ENCODE data around the gene DOCK10.

Gene DOCK10

DNA sequence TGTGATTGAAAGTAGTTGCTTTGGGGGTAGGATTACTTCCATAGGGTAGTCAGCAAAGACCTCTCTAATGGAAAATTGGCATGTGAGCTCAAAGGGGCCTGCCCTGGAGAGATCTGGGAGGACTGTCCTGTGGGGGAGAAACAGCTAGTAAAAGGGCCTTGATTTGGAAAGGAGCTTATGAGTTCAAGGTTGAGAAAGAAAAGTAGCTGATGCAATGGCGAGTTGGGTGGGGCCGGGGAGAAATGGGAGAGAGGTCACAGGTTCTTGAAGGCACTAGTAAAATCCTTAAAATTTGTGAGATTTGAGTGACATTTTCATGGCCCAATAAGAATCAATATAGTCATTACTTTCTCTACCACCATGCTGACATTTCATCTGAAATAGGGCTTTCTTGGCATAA is 244.1 kb downstream of the DOCK10 start:
- in situ Hi-C loops (cut with MboI; ENCODE audit: low sequenced_read_pairs) = loop anchor here (25.0 kb wide), 1 partner anchor 436 kb away; no protein-coding TSS in a partner anchor

DNA sequence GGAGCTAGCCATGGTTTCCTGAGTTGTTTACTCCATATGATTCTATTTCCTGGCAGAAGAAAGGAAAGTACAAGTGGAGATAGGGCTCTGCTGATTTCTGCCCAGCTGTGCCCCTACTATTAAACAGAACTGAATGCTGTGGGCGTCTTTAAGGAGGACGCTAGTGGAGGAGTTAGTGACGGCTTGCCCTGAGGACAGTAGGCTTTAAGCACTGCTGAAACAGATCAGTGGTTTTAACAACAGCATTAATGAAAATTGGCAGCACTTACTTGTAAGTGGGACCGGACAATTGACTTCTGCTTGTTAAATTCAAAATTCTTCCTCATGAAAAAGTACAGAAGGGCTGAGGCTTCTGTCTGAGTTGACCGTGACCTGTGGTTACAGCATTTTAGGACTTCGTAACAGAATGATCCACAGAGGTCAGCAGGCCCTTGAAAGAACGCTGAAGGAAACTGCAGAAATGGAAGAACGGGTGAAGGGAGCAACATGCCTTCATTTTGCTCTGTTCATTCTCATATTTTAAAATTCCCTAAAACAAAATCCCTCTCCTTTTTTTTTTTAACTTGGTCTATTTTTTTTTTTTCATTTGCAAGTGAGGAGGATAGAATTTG is 245.5 kb downstream of the DOCK10 start:
- in situ Hi-C loops (cut with MboI; ENCODE audit: low sequenced_read_pairs) = loop anchor here (25.0 kb wide), 1 partner anchor 434 kb away; no protein-coding TSS in a partner anchor

DNA sequence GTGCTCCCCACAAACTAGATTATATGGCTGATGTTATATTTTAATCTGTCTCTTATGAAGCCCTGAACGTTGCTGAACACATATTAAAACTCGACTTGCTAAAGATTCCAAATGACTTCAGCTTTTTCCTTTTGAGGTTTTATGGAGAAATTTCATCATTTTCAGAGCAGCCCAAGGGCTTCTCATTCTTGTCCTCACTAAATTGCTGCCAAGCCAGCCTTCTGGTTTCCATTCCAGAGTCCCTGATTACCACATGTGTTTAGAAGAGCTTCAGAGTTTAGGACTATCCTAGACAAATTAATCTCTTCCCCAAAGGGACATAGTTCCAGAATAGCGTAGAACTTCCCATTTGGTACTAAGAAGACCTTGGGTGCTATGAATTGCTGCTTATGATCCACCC is 248.3 kb downstream of the DOCK10 start:
- in situ Hi-C loops (cut with MboI; ENCODE audit: low sequenced_read_pairs) = loop anchor here (25.0 kb wide), 1 partner anchor 432 kb away; no protein-coding TSS in a partner anchor

DNA sequence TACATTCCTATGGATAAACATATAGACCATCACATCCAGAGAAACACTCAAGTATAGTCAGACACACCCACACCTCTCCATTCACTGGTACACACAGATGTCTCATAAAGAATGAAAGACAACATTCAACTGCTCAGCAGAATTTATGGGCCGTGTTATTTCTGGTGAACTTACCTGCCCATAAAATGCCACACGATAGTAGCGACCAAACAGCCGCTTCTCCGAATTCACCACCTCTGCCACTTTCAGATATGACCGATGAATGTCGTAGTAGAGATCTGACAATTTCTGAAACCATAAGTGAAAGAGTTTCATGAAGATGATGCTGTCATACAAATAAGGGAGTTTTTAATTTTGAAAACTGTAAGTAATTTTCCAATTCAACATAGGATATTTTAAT is 255.4 kb downstream of the DOCK10 start:
- in situ Hi-C loops (cut with MboI; ENCODE audit: low sequenced_read_pairs) = loop anchor here (25.0 kb wide), 1 partner anchor 425 kb away; no protein-coding TSS in a partner anchor

DNA sequence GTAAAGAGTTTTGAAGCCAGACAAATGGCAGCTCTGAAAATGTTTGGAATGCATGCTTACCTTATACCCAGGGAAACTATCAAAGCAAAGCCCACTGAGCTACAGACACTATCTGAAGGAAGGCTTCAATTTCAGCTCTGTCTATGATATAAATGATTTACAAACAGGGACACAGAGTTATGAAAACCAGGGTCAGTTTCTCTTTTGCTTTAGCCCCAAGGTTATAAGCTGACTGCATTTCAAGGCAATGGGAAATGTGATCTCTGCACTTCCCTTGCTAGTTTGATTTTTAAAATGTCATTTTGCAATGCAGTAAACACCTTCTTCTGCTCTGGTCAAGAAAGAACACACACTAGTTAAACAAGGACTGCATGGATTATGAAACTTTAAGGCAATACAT is 260.9 kb downstream of the DOCK10 start:
- in situ Hi-C loops (cut with MboI; ENCODE audit: low sequenced_read_pairs) = loop anchor here (25.0 kb wide), 1 partner anchor 419 kb away; no protein-coding TSS in a partner anchor

DNA sequence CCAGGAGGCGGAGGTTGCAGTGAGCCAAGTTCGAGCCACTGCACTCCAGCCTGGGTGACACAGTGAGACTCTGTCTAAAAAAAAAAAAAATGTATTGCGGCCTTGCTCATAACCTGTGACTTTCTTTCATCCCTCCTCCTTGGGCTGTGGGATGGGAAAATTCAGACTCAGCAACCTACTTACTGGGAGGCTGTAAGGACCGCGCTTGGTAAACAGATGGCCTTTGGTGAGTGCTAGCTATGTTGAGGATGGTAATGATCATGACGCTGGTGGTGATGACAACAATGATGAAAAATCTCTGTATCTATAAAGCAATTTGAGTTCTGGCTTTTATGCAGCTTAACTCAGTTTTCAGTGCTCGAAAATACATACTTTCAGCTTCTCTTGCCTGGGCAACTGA is 261.4 kb downstream of the DOCK10 start:
- in situ Hi-C loops (cut with MboI; ENCODE audit: low sequenced_read_pairs) = loop anchor here (25.0 kb wide), 1 partner anchor 419 kb away; no protein-coding TSS in a partner anchor

DNA sequence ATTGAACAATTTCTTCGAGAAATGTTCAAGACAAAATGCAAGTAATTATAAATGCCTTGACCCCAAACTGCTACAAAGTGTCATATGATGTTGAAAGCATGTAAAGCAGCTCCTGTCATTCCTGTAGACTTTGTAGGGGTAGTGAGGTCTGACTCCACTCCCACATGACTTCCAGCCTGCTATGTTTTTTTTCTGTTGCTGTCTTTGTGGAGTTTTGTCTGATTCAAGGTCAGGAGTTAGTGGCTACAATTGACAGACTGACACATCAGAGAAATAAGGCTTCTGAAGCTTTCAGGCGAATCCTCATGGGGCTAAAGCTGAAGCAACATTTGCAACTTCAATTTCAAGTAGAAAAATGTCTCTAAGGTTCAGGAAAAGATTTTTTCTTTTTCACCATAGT is 262.2 kb downstream of the DOCK10 start:
- in situ Hi-C loops (cut with MboI; ENCODE audit: low sequenced_read_pairs) = loop anchor here (25.0 kb wide), 1 partner anchor 418 kb away; no protein-coding TSS in a partner anchor

DNA sequence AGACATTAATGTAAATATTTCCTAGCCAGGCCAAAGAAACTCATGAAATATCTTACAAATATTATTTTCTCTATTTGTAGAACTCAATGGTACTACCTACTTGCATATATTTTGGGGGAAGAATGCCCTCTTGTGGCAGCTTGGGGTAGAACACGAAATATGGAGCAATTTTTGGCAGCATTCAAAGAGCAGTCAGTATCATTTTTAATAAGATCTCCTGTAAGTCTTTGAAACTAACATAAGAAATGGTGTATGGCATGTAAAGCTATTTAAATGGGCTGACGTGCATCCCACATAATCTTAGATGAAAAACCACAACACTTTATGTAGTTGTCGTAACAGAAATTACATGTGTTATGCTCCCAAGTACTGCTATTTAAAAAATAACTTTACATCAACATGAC is 263.8 kb downstream of the DOCK10 start:
- in situ Hi-C loops (cut with MboI; ENCODE audit: low sequenced_read_pairs) = loop anchor here (25.0 kb wide), 1 partner anchor 416 kb away; no protein-coding TSS in a partner anchor

DNA sequence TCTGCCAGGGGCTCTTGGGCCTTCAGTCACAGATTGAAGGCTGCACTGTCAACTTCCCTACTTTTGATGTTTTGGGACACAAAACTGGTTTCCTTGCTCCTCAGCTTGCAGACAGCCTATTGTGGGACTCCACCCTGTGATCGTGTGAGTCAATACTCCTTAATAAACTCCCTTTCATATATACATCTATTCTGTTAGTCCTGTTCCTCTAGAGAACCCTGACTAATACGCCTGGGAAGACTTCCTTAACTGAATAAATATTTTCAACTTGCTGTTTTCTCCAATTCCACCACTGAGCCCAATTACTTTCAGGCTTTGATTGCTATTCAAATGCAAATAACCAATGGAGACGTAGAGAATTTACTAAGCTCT is 264.7 kb downstream of the DOCK10 start:
- in situ Hi-C loops (cut with MboI; ENCODE audit: low sequenced_read_pairs) = loop anchor here (25.0 kb wide), 1 partner anchor 415 kb away; no protein-coding TSS in a partner anchor

DNA sequence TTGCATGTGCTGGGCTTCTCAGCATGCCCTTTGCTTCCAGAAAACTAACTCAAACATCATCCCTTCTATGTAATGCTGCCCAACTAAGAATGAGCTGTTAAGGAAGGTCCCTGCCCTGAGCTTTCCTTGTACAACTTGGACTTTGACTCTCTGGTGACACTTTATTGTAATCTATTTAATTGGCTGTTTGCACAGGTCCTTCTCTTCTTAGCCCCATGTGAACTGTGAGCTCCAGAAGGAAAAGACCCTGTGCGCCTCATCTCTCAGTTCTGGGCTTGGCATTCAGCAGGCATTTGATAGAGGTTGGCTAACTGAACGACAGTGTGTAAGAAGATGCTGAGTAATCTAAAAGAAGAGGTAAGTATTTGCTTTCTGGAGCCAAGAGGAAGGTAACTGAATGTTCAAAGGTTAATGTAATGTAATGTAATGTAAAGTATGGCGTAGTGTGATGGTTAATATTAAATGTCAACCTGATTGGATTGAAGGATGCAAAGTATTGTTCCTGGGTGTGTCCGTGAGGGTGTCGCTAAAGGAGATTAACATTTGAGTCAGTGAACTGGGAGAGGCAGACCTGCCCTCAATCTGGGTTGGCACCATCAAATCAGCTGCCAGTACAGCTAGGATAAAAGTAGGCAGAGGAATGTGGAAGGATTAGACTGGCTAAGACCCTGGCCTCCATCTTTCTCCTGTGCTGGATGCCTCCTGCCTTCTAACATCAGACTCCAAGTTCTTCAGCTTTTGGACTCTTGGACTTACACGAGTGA is 265.3 kb downstream of the DOCK10 start:
- in situ Hi-C loops (cut with MboI; ENCODE audit: low sequenced_read_pairs) = loop anchor here (25.0 kb wide), 1 partner anchor 415 kb away; no protein-coding TSS in a partner anchor

DNA sequence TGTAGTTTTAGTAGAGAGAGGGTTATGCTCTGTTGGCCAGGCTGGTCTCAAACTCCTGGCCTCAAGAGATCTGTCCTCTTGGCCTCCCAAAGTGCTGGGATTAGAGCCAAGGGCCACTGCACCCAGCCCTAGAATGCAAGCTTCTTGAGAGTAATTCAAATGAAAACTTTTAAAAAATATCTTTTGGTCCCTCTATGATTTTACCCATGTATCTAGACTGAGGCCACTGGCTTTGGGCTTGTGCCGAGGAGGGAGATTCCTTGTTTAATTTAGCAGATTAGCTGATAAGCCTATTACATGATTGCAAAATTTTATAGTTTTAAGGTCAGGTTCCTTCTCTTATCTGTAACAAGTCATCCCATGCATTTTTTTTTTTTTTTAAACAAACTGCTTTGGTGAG is 266.6 kb downstream of the DOCK10 start:
- in situ Hi-C loops (cut with MboI; ENCODE audit: low sequenced_read_pairs) = loop anchor here (25.0 kb wide), 1 partner anchor 413 kb away; no protein-coding TSS in a partner anchor

DNA sequence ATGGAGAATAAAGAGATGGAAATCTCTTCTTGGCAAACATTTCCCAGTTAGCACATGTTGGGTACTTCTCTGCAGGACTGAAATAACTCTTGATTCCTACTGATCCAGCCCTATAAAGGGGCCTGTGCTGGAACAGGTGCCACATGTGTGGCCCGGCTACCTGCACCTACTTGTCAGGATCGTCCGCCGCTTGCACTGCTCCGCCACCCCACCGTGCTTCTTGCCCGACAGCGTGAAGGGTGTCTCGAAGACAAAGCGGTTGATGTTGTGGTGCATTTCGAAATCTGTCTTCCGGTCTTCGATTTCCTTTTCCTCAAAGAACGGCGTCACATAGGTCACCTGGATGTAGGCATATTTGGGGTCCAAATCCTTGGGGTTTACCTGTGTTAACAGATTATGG is 267.5 kb downstream of the DOCK10 start:
- in situ Hi-C loops (cut with MboI; ENCODE audit: low sequenced_read_pairs) = loop anchor here (25.0 kb wide), 1 partner anchor 412 kb away; no protein-coding TSS in a partner anchor

DNA sequence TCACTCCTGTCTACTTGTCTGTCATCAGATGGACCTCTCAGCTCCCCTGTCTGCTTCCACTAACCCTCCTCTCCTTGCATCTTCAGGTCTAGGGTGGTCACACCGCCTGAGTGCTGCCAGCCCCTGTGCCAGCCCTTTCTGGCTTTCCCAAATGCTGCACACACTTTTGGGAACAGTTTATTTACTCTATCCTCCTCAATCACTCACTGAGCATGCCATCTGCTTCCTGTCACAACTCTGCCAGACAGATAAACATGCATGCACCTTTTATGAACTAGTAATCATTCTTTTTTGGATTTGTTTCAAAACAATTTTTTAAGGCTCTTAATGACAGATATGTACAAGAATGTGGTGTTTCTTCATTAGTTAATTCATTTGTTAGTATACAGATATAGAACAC is 269.8 kb downstream of the DOCK10 start:
- in situ Hi-C loops (cut with MboI; ENCODE audit: low sequenced_read_pairs) = no loop called here

DNA sequence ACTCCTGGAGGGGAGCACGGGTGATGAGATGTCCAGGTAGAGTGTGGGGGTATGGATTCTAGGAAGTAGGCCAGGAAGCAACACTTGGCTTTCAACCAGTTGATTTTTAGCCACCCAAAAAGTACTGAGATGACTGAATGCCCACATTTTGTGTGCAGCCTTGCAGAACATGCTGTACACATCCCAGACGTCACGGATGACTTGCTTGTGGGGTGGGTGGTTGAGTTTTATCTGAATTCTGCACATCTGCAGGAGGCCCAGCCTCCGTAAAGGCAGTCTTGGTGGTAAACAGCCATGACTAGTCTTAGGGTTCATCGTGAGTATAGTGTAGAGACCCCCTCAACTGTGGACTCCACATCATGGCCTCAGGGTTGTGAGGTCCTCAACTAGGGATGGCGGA is 272.8 kb downstream of the DOCK10 start:
- in situ Hi-C loops (cut with MboI; ENCODE audit: low sequenced_read_pairs) = no loop called here

DNA sequence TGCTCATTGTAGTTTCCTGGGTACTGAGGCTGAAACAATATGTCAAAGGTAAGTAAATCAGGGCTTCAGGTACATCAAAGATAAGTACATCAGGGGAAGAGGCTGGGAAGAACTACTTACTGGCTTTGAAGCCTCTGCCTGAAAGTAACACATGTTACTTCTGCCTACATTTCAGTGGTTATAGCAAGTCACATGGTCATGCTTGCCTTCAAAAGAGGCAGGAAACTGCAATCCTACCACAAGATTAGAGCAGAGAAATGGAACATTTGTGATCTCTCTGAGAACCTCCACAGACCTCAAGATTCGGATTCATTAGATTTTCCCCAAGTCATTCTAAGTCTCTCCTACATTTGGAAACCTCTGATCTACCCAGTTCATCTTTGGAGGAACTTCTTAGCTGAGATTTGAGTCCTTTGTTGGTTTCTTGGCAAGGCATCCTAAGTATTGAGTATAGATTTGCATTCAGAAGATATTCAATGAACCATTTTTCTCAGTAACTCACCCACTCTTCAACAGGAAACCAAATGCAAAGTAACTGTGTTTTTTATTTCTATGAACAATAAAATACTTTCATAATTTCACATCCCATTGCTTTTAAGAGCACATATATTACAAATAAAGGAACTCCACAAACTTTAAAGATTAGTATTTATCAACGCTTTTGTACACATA is 277.6 kb downstream of the DOCK10 start:
- in situ Hi-C loops (cut with MboI; ENCODE audit: low sequenced_read_pairs) = no loop called here

DNA sequence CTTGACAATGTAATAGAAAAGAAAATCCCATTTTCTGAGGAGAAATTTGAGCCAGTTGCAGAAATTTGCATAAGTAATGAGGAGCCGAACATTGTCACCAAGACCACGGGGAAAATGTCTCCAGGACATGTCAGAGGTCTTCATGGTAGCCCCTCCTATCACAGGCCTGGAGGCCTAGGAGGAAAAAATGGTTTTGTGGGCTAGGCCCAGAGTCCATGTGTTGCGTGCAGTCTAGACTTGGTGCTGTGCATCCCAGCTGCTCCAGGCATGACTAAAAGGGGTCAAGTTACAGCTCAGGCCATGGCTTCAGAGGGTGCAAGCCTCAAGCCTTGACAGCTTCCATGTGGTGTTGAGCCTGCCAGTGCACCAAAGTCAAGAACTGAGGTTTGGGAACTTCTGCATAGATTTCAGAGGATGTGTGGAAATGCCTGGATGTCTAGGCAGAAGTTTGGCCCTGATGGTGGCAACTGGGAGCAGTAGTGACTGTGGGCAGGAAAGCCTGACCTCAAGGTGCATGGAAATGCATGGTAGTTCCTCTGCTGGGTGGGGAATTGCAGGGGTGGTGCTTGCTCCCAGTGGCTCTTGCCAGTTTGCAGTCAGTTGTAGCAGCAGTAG is 284.2 kb downstream of the DOCK10 start:
- in situ Hi-C loops (cut with MboI; ENCODE audit: low sequenced_read_pairs) = no loop called here

DNA sequence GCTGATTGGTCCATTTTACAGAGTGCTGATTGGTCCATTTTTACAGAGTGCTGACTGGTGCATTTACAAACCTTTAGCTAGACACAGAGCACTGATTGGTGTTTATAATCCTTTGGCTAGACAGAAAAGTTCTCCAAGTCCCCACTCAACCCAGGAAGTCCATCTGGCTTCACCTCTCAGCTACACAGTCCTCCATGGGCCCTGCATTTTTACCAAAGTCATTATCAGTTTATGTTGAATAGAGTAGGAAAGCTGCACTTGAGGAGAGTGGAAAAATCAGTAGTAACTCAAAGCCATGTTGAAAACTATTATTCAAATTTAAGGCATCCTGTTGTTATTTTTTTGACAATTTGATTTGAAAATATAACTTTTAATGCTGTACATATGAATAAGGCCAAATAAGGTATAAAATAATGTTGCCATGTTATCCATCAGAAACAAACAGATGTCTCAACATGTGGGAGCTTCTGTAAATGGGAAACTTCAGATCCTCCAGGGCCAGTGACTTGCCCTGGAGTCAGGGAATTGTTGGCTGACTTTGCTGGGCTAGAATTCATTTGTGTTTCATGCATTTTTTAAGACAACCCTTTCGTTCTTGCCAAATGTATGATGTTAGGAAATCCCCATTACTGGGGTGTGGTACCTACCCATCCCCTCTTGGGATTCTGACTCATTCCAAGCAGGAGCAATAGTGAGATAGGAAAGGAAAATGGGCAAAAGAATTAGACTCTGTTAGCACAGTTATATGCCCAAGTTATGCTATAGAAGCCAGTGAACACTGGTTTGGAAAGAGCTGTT is 288.3 kb downstream of the DOCK10 start:
- in situ Hi-C loops (cut with MboI; ENCODE audit: low sequenced_read_pairs) = no loop called here

DNA sequence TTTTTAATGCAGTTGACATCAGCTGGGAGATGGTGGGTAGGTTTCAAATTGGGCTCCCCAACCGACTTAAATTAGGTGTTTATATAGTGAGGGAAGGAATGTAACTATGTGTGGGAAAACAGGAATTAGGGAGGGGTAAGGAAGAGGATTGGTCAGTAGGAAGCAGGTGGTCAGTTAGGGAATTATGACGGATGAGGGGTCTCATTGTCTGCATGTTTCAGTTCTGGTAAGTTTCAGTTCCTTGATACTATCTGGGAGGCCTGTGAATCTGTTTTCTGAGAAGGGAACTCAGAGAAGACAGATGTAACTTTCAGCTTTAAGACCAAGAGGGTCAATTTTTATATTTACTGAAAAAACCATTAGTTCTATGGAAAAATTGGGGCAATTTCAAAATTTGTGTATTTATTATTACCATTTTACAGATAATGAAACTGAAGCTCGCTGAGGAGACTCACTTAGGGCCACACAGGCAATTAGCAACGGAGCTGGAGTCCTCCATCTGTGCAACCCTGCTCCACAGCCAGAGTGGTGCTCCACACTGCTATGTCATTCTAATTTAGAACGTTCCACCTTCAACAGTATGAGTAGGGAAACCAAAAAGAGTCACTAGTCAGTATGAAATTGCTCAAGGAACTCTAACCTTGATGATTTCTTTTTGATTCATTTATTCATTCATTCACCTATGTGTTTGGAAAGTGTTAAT is 290.1 kb downstream of the DOCK10 start:
- in situ Hi-C loops (cut with MboI; ENCODE audit: low sequenced_read_pairs) = no loop called here

DNA sequence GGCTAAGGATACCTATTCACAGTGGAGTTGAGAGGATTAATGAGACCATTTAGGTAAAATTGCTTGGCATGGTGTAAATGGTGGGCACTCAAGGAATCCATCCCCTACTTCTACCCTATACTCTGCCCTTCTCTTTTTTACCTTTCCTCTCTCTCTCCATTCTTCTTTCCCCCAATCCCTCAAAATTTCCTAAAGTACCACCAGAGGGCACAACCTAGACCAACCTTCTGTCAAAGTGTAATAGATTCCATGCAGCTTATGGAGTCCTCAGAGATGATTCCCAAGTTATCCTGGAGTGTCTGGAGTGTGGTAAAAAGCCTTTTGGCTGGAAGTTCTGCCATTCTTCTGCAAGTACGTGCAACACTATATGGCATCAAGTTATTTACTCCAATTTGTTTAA is 293.1 kb downstream of the DOCK10 start:
- in situ Hi-C loops (cut with MboI; ENCODE audit: low sequenced_read_pairs) = no loop called here
